HEK293 (cell line): ENCODE results near the gene PAK4.
"Not testable (repeated sequence)": the region's sequence is repeated elsewhere in the genome, so short reads cannot be mapped to it uniquely, and the experiment has no call there.

Experiments
- CTCF ChIP-seq: fragments of 450-650 bp; formaldehyde crosslinking; IDR thresholded peaks from 2 replicates; pipeline ENCODE4 v1.5.1; 2016; ENCODE audit warnings: missing biosample characterization, missing genetic modification characterization
- ZNF24 ChIP-seq: fragments of 450-650 bp; formaldehyde crosslinking; IDR thresholded peaks from 2 replicates; pipeline ENCODE4 v1.5.1; 2016; ENCODE audit warnings: missing biosample characterization, missing genetic modification characterization
- ZSCAN23 ChIP-seq: fragments of 450-650 bp; formaldehyde crosslinking; IDR thresholded peaks from 2 replicates; pipeline ENCODE4 v1.5.1; 2016; ENCODE audit warnings: missing biosample characterization, missing genetic modification characterization

GRCh38 chr19:39215323-39215722 is 89.7 kb downstream of the PAK4 start:
- not testable (repeated sequence) for TF ChIP-seq ZSCAN23; CTCF (tag by site-specific recombination); ZNF24
